ENCODE measurements around the gene ENG.

Gene ENG

GRCh38 chr9:127863191-127863621 lies 8.7 kb upstream of the ENG start:
- Histone ChIP-seq H3K27ac (ENCODE audit: low read length) (no peak overlapping the region), H3K4me3 (ENCODE audit: low read depth in 1 of 2, low read length in 2 of 2) (no peak overlapping the region), H3K27me3 (ENCODE audit: insufficient read depth, low read length, poor library complexity) (no peaks in the 10 kb centered on the region), H3K9ac (ENCODE audit: low read depth, low read length) (no peak overlapping the region), H3K36me3 (ENCODE audit: insufficient read depth, low read length) (no peaks in the 10 kb centered on the region), H3K79me2 (ENCODE audit: insufficient read depth, low read length) (no peaks in the 10 kb centered on the region), H4K20me1 (ENCODE audit: insufficient read depth, low read length) (no peaks in the 10 kb centered on the region), H3K4me1 (ENCODE audit: insufficient read depth, low read length) (peaks cover 17% of the 10 kb centered on the region), H3K4me2 (ENCODE audit: insufficient read depth, low read length) (no peak overlapping the region), H2AFZ (ENCODE audit: low read depth, low read length) (no peak overlapping the region), H3K9me3 (ENCODE audit: insufficient read depth, low read length, severe bottlenecking) (no peaks in the 10 kb centered on the region)
- ATAC-seq (ENCODE audit: insufficient read depth, low read depth) (no peak), DNase-seq (no peak)
- no peak for TF ChIP-seq EZH2 (IDR thresholded peaks at IDR 0.05; ENCODE audit: borderline replicate concordance, low read depth, low read length, severe bottlenecking)
- no peak for TF ChIP-seq CTCF (IDR thresholded peaks at IDR 0.05; ENCODE audit: borderline replicate concordance, extremely low read depth, low read length, poor library complexity, severe bottlenecking)

- H3K27me3 ChIP-seq (ENCODE audit: insufficient read depth, low read length, poor library complexity): no peaks in the 10 kb centered on the region
- no peak overlapping the region for H2AFZ ChIP-seq (ENCODE audit: low read depth, low read length)
- ATAC-seq (ENCODE audit: insufficient read depth, low read depth) (peak; percentile 71), DNase-seq (peak; percentile 50)
- H3K9ac ChIP-seq (ENCODE audit: low read depth, low read length): no peak overlapping the region
- H3K36me3 ChIP-seq (ENCODE audit: insufficient read depth, low read length): no peaks in the 10 kb centered on the region
- H4K20me1 ChIP-seq (ENCODE audit: insufficient read depth, low read length): no peaks in the 10 kb centered on the region
- no peaks in the 10 kb centered on the region for H3K79me2 ChIP-seq (ENCODE audit: insufficient read depth, low read length)
- H3K27ac ChIP-seq (ENCODE audit: low read length): no peak overlapping the region
- no peak overlapping the region for H3K4me2 ChIP-seq (ENCODE audit: insufficient read depth, low read length)
- H3K9me3 ChIP-seq (ENCODE audit: insufficient read depth, low read length, severe bottlenecking): no peaks in the 10 kb centered on the region
- no peak overlapping the region for H3K4me3 ChIP-seq (ENCODE audit: low read depth in 1 of 2, low read length in 2 of 2)
- H3K4me1 ChIP-seq (ENCODE audit: insufficient read depth, low read length): peaks cover 17% of the 10 kb centered on the region
- TF ChIP-seq CTCF (IDR thresholded peaks at IDR 0.05; ENCODE audit: borderline replicate concordance, extremely low read depth, low read length, poor library complexity, severe bottlenecking): no peak
These were observed 7.9 kb upstream of the ENG start for GRCh38 chr9:127862075-127863011.

GRCh38 chr9:127860779-127861178 lies 6.3 kb upstream of the ENG start:
- TF ChIP-seq CTCF (IDR thresholded peaks at IDR 0.05; ENCODE audit: borderline replicate concordance, extremely low read depth, low read length, poor library complexity, severe bottlenecking) (no peak), EZH2 (IDR thresholded peaks at IDR 0.05; ENCODE audit: borderline replicate concordance, low read depth, low read length, severe bottlenecking) (no peak)
- no peak overlapping the region for H2AFZ ChIP-seq (ENCODE audit: low read depth, low read length)
- ATAC-seq (ENCODE audit: insufficient read depth, low read depth) (no peak), DNase-seq (no peak)
- H3K9ac ChIP-seq (ENCODE audit: low read depth, low read length): no peak overlapping the region
- no peaks in the 10 kb centered on the region for H3K9me3 ChIP-seq (ENCODE audit: insufficient read depth, low read length, severe bottlenecking)
- H3K4me1 ChIP-seq (ENCODE audit: insufficient read depth, low read length): peaks cover 16% of the 10 kb centered on the region
- H3K4me2 ChIP-seq (ENCODE audit: insufficient read depth, low read length): no peak overlapping the region
- no peak overlapping the region for H3K4me3 ChIP-seq (ENCODE audit: low read depth in 1 of 2, low read length in 2 of 2)
- no peaks in the 10 kb centered on the region for H4K20me1 ChIP-seq (ENCODE audit: insufficient read depth, low read length)
- no peak overlapping the region for H3K27ac ChIP-seq (ENCODE audit: low read length)
- H3K79me2 ChIP-seq (ENCODE audit: insufficient read depth, low read length): no peaks in the 10 kb centered on the region
- H3K36me3 ChIP-seq (ENCODE audit: insufficient read depth, low read length): no peaks in the 10 kb centered on the region
- H3K27me3 ChIP-seq (ENCODE audit: insufficient read depth, low read length, poor library complexity): no peaks in the 10 kb centered on the region

Data from DND-41 (cell line).